Lower leg skin (tissue), 4 donors: Measurements from ENCODE around the gene MAST4. TPM values are rescaled to one million over a fixed set of nuclear protein-coding genes. Genes with fewer than 3 reads are reported as not detected.

Experiments
- DNase-seq, 2 donors: peaks; one replicate each; pipeline ENCODE4 v3.0.0-alpha.2; 2019; ENCODE audit warnings: low spot score in 2 of 2
- H3K4me3 ChIP-seq: fragments of 200-600 bp; sonication (generic); 2 replicates; pipeline ENCODE4 v1.5.1; 2017; ENCODE audit warnings: mild to moderate bottlenecking, low read depth; ENCODE audit not compliant: poor library complexity, severe bottlenecking
- CTCF ChIP-seq, 3 donors: fragments of 450-650 bp; IDR thresholded peaks; one replicate each; pipeline ENCODE4 v1.5.1; 2016; ENCODE audit warnings: antibody characterized with exemption in 3 of 3, mild to moderate bottlenecking in 3 of 3, moderate library complexity in 2 of 3
- POLR2A ChIP-seq, 2 donors: fragments of 450-650 bp; IDR thresholded peaks; one replicate each; pipeline ENCODE4 v1.6.1; 2016 to 2017; ENCODE audit warnings: antibody characterized with exemption in 2 of 2, mild to moderate bottlenecking in 1 of 2, moderate library complexity in 1 of 2
- WGBS, 2 donors: methylation state at CpG; one replicate each; pipeline ENCODE4 v1.1.5; 2018; 5-methylcytosine and 5-hydroxymethylcytosine counted together
- intact Hi-C: fragments of 100-400 bp; cut with DNase I; formaldehyde crosslinking; loops from one replicate; pipeline ENCODE4 v1.15.0; 2023; ENCODE audit warnings: low total_unique reads
- total RNA-seq, 4 donors: library from RNA; depleted of rRNA; stranded (reverse); fragments of >200 nt; gene quantifications; one replicate each; pipeline ENCODE4 v1.1.0, GENCODE V29; 2016

The MAST4 gene
- total RNA-seq, 4 donors from 2014 or later: 49.0 to 109 (median 55.5) TPM

DNA sequence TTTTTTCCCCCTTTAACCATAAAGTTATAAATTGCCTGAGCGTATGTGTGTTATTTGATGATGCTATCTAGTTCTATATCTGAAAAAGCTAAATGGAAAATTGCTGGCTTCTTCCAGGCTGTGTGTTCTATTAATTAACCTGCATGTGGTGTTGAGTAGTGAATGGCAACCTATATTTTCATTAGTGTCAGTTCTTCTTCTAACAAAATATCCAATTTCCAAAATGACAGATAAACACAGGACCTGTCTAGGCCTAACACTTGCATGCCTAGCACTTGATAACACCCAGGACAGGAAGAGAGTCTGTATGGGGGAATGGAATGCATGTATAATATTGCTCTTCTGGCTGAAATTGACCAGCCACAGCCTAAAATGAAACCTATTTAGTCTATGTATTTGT, 508.7 kb downstream of the MAST4 start:
- WGBS, 2 donors: 96 to 97% methylated on average over 1 of the region's 1 CpG
- no peak for DNase-seq
- intact Hi-C loops: loop anchor here (5.0 kb wide), 1 partner anchor 1587 kb away; no protein-coding TSS in a partner anchor
- no peak overlapping the region for H3K4me3 ChIP-seq
- TF ChIP-seq POLR2A (IDR thresholded peaks at IDR 0.05) (no peak), CTCF (IDR thresholded peaks at IDR 0.05) (no peak)

DNA sequence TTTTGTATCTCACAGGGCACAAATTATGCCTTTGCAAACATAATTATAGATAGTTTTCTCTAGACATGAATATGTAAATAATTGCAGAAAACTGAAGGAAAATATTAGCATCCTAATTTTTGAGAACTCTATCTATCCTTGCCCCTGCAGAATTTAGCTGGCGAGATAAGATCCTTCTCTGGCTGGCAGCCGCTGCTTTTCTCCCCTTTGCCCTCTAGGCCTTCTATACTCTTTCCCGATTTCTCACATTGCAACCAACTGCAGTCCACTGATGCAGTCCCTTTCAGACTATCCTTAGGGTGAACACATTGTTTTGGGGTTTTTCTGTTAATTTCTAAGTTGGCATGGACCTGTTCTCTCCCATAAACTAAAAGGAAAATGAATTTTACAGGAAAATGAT, 509.1 kb downstream of the MAST4 start:
- TF ChIP-seq POLR2A (IDR thresholded peaks at IDR 0.05) (no peak), CTCF (IDR thresholded peaks at IDR 0.05) (no peak)
- no peak overlapping the region for H3K4me3 ChIP-seq
- 97 to 100% methylated on average over 3 of the region's 3 CpGs for WGBS, 2 donors
- no peak for DNase-seq
- intact Hi-C loops: no loop called here

GRCh38 chr5:67106626-67107342, 510.6 kb downstream of the MAST4 start:
- no peak for DNase-seq
- no peak overlapping the region for H3K4me3 ChIP-seq
- 83 to 85% methylated on average over 2 of the region's 2 CpGs for WGBS, 2 donors
- intact Hi-C loops: no loop called here
- TF ChIP-seq CTCF (IDR thresholded peaks at IDR 0.05) (no peak), POLR2A (IDR thresholded peaks at IDR 0.05) (no peak)

DNA sequence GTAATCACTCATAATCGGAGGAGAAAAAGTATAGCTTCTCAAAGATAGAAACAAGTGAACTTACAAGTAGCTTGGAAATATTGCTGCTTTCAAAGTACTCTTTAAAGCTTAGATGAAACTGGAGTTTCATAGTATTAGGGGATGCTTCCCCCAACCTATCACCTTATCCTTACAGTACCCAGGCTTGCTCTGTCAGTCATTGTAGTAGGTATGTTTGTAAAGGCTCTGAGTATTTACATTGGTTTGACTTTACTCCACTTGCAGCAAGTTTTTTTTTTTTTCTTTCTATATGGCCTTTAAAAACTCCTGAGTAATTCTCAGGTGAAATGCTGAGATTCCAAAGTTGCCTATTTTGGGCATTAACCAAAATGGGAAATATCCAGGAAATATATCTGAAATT, 515.6 kb downstream of the MAST4 start:
- 92 to 100% methylated on average over 1 of the region's 1 CpG for WGBS, 2 donors
- no peak for DNase-seq
- intact Hi-C loops: no loop called here
- no peak overlapping the region for H3K4me3 ChIP-seq
- TF ChIP-seq CTCF (IDR thresholded peaks at IDR 0.05) (no peak), POLR2A (IDR thresholded peaks at IDR 0.05) (no peak)

GRCh38 chr5:67115246-67115645, 519.1 kb downstream of the MAST4 start:
- TF ChIP-seq POLR2A (IDR thresholded peaks at IDR 0.05) (no peak), CTCF (IDR thresholded peaks at IDR 0.05) (no peak)
- intact Hi-C loops: no loop called here
- no peak overlapping the region for H3K4me3 ChIP-seq
- no peak for DNase-seq
- 83 to 88% methylated on average over 3 of the region's 3 CpGs for WGBS, 2 donors

- DNase-seq: no peak
- H3K4me3 ChIP-seq: no peak overlapping the region
- 96 to 98% methylated on average over 3 of the region's 3 CpGs for WGBS, 2 donors
- no peak for TF ChIP-seq CTCF (IDR thresholded peaks at IDR 0.05)
- TF ChIP-seq POLR2A (IDR thresholded peaks at IDR 0.05): no peak
- intact Hi-C loops: no loop called here
Observed at GRCh38 chr5:67115817-67116216, 519.6 kb downstream of the MAST4 start.
